GM12874 (cell line): ENCODE measurements around the gene PRR14L.

ENCODE experiments used
- CTCF ChIP-seq: IDR thresholded peaks from 2 replicates; pipeline ENCODE4 v1.5.1; 2011; ENCODE audit warnings: low read depth, mild to moderate bottlenecking, control low read depth, low read length, moderate library complexity; ENCODE audit not compliant: insufficient read depth

Gene PRR14L

GRCh38 chr22:31747441-31747840 is 2.5 kb downstream of the PRR14L start:
- no peak for TF ChIP-seq CTCF

- TF ChIP-seq CTCF = no peak
Measured at GRCh38 chr22:31743871-31744270, 6.1 kb downstream of the PRR14L start.

- TF ChIP-seq CTCF = no peak
Measured at GRCh38 chr22:31742682-31743081, 7.2 kb downstream of the PRR14L start.

- TF ChIP-seq CTCF = no peak
Measured at GRCh38 chr22:31742115-31742514, 7.8 kb downstream of the PRR14L start.

- TF ChIP-seq CTCF = no peak
Measured at GRCh38 chr22:31739795-31740201, 10.1 kb downstream of the PRR14L start.

GRCh38 chr22:31738566-31738965 is 11.4 kb downstream of the PRR14L start:
- no peak for TF ChIP-seq CTCF

GRCh38 chr22:31737932-31738331 is 12.0 kb downstream of the PRR14L start:
- no peak for TF ChIP-seq CTCF

- TF ChIP-seq CTCF = no peak
Measured at GRCh38 chr22:31736458-31736857, 13.5 kb downstream of the PRR14L start.
